ENCODE results near the gene PGLYRP1.

The PGLYRP1 gene

GRCh38 chr19:45985321-45985720 lies 37.5 kb downstream of the PGLYRP1 start:
- no peak for TF ChIP-seq EZH2phosphoT487 (IDR thresholded peaks at IDR 0.05; ENCODE audit: borderline replicate concordance, low read length)
- TF ChIP-seq, protein P1, sequence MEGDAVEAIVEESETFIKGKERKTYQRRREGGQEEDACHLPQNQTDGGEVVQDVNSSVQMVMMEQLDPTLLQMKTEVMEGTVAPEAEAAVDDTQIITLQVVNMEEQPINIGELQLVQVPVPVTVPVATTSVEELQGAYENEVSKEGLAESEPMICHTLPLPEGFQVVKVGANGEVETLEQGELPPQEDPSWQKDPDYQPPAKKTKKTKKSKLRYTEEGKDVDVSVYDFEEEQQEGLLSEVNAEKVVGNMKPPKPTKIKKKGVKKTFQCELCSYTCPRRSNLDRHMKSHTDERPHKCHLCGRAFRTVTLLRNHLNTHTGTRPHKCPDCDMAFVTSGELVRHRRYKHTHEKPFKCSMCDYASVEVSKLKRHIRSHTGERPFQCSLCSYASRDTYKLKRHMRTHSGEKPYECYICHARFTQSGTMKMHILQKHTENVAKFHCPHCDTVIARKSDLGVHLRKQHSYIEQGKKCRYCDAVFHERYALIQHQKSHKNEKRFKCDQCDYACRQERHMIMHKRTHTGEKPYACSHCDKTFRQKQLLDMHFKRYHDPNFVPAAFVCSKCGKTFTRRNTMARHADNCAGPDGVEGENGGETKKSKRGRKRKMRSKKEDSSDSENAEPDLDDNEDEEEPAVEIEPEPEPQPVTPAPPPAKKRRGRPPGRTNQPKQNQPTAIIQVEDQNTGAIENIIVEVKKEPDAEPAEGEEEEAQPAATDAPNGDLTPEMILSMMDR (IDR thresholded peaks at IDR 0.05; ENCODE audit: low read depth, low read length, poor library complexity, severe bottlenecking): no peak
- no peaks in the 10 kb centered on the region for H3K9me2 ChIP-seq (replicated peaks; ENCODE audit: control insufficient read depth, low read length)
- H4K20me1 ChIP-seq (ENCODE audit: control insufficient read depth, insufficient read depth, low read depth, low read length): no peaks in the 10 kb centered on the region
- H3K4me2 ChIP-seq (ENCODE audit: low read length): no peak overlapping the region
- peaks cover 10% of the 10 kb centered on the region for H3K27me3 ChIP-seq (ENCODE audit: control insufficient read depth, low read length)
- no peaks in the 10 kb centered on the region for H3K9me3 ChIP-seq (ENCODE audit: control insufficient read depth, insufficient read depth, low read length)
- H3K27ac ChIP-seq (ENCODE audit: low read depth, low read length): no peak overlapping the region
- H3K79me2 ChIP-seq (ENCODE audit: control insufficient read depth, low read length): no peaks in the 10 kb centered on the region
- H3K36me3 ChIP-seq (ENCODE audit: control insufficient read depth, low read length): no peaks in the 10 kb centered on the region
- no peak overlapping the region for H3K4me3 ChIP-seq (ENCODE audit: low read length)
- no peaks in the 10 kb centered on the region for H3K4me1 ChIP-seq (ENCODE audit: control insufficient read depth, low read length)
- no peaks in the 10 kb centered on the region for H3F3A ChIP-seq (ENCODE audit: control insufficient read depth, insufficient read depth)

DNA sequence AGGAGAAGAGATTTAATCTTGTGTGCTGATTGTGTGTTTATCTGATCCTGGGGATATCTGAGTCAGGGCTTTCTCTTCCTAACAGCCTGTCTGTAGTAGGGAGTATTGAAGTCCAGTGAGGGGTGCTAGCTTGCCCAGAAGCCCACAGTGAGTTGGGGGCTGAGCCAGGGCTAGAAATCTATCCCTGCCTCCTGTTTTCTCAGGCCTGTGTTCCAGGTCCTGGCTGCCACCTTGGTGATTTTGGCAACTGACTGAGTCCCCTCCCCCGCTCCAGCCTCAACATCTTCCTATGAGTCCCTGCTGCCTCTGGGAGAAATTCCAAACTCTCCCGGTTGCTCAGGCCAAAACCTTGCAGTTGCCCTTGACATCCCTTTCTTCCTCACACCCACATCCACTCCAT lies 41.5 kb downstream of the PGLYRP1 start:
- Histone ChIP-seq H3K9me2 (replicated peaks; ENCODE audit: control insufficient read depth, low read length) (no peaks in the 10 kb centered on the region), H4K20me1 (ENCODE audit: control insufficient read depth, insufficient read depth, low read depth, low read length) (no peaks in the 10 kb centered on the region), H3K27ac (ENCODE audit: low read depth, low read length) (no peak overlapping the region), H3K27me3 (ENCODE audit: control insufficient read depth, low read length) (peaks cover 2% of the 10 kb centered on the region; the same call in 1 of the 2 replicates), H3K4me1 (ENCODE audit: control insufficient read depth, low read length) (no peaks in the 10 kb centered on the region), H3K4me2 (ENCODE audit: low read length) (no peak overlapping the region), H3K9me3 (ENCODE audit: control insufficient read depth, insufficient read depth, low read length) (no peaks in the 10 kb centered on the region), H3K36me3 (ENCODE audit: control insufficient read depth, low read length) (no peaks in the 10 kb centered on the region), H3K79me2 (ENCODE audit: control insufficient read depth, low read length) (no peaks in the 10 kb centered on the region), H3K4me3 (ENCODE audit: low read length) (no peak overlapping the region), H3F3A (ENCODE audit: control insufficient read depth, insufficient read depth) (no peaks in the 10 kb centered on the region)
- no peak for TF ChIP-seq EZH2phosphoT487 (IDR thresholded peaks at IDR 0.05; ENCODE audit: borderline replicate concordance, low read length)
- TF ChIP-seq, protein P1 (IDR thresholded peaks at IDR 0.05; ENCODE audit: low read depth, low read length, poor library complexity, severe bottlenecking): no peak

DNA sequence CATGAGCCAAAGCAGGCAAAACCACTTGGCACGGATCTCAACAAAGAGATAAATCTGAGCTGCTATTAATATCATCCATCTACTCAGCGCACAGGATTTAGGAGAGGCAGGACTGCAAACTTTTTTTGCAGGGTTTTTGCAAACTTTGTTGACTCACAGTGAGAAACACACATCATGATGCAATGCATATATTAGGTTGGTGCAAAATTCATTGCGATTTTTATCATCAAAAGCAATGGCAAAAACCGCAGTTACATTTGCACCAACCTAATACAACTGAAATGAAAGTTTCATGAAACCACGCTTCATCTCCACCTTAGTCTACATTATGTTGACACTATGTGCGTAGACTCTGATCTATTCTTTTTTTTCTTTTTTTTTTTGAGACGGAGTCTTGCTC lies 44.7 kb downstream of the PGLYRP1 start:
- Histone ChIP-seq H3K27me3 (ENCODE audit: control insufficient read depth, low read length) (peaks cover 2% of the 10 kb centered on the region; the same call in 1 of the 2 replicates), H3K27ac (ENCODE audit: low read depth, low read length) (no peak overlapping the region), H3K4me3 (ENCODE audit: low read length) (no peak overlapping the region), H3K9me2 (replicated peaks; ENCODE audit: control insufficient read depth, low read length) (no peaks in the 10 kb centered on the region), H4K20me1 (ENCODE audit: control insufficient read depth, insufficient read depth, low read depth, low read length) (no peaks in the 10 kb centered on the region), H3K9me3 (ENCODE audit: control insufficient read depth, insufficient read depth, low read length) (no peaks in the 10 kb centered on the region), H3K36me3 (ENCODE audit: control insufficient read depth, low read length) (no peaks in the 10 kb centered on the region), H3F3A (ENCODE audit: control insufficient read depth, insufficient read depth) (no peaks in the 10 kb centered on the region; the same call in 1 of the 2 replicates), H3K4me1 (ENCODE audit: control insufficient read depth, low read length) (no peaks in the 10 kb centered on the region), H3K4me2 (ENCODE audit: low read length) (no peak overlapping the region), H3K79me2 (ENCODE audit: control insufficient read depth, low read length) (no peaks in the 10 kb centered on the region)
- TF ChIP-seq EZH2phosphoT487 (IDR thresholded peaks at IDR 0.05; ENCODE audit: borderline replicate concordance, low read length): no peak
- TF ChIP-seq, protein P1 (IDR thresholded peaks at IDR 0.05; ENCODE audit: low read depth, low read length, poor library complexity, severe bottlenecking): no peak

Measured in DOHH2 (cell line).